ENCODE results near the gene GPR85. TPM values are rescaled to one million over a fixed set of nuclear protein-coding genes. Genes with fewer than 3 reads are reported as not detected.

GPR85 gene
- total RNA-seq, 1 experiment from 2014 or later = not detected

- Mint-ChIP-seq H3K9me3 (no peaks in the 10 kb centered on the region), H3K27ac (no peak overlapping the region), H3K27me3 (ENCODE audit: low read depth) (peaks cover 11% of the 10 kb centered on the region), H3K36me3 (ENCODE audit: insufficient read depth in 1 of 3, low read depth in 3 of 3) (no peaks in the 10 kb centered on the region), H3K4me1 (peaks cover 4 to 6% of the 10 kb centered on the region in 2 experiments; a peak in 3 of 4 replicates), H3K4me3 (no peak overlapping the region)
- Histone ChIP-seq H2BK15ac (ENCODE audit: low read depth, low read length) (no peak overlapping the region), H3K23me2 (ENCODE audit: insufficient read length, low read depth, low read length, poor library complexity, severe bottlenecking) (no peaks in the 10 kb centered on the region), H3K4me2 (ENCODE audit: insufficient read depth, insufficient read length, low read length) (no peak overlapping the region), H3K23ac (ENCODE audit: insufficient read length, low read depth, low read length) (no peak overlapping the region), H2BK5ac (ENCODE audit: insufficient read length, low read length) (no peak overlapping the region), H3K79me1 (ENCODE audit: insufficient read depth, low read depth, low read length, poor library complexity, severe bottlenecking) (no peaks in the 10 kb centered on the region), H2BK120ac (ENCODE audit: low read depth, low read length, poor library complexity, severe bottlenecking) (no peak overlapping the region), H4K5ac (ENCODE audit: insufficient read length, low read depth, low read length) (no peak overlapping the region), H3K9ac (ENCODE audit: extremely low read depth, insufficient read length, low read length) (no peak overlapping the region), H3K18ac (ENCODE audit: insufficient read length, low read depth, low read length) (no peak overlapping the region), H3K14ac (ENCODE audit: insufficient read depth, low read length) (no peak overlapping the region; the same call in 1 of the 2 replicates), H4K91ac (ENCODE audit: insufficient read length, low read depth, low read length) (no peak overlapping the region), H2BK20ac (ENCODE audit: low read depth, low read length, poor library complexity, severe bottlenecking) (no peak overlapping the region), H3K56ac (ENCODE audit: insufficient read length, low read depth, low read length) (no peak overlapping the region), H2BK12ac (ENCODE audit: insufficient read length, low read depth, low read length) (no peak overlapping the region), H3K27me3 (ENCODE audit: insufficient read depth, low read length) (no peaks in the 10 kb centered on the region), H3T11ph (ENCODE audit: low read length) (no peak overlapping the region), H2AFZ (ENCODE audit: low read length) (no peak overlapping the region), H3K79me2 (ENCODE audit: insufficient read depth, low read length) (no peaks in the 10 kb centered on the region), H4K8ac (replicated peaks; ENCODE audit: insufficient read length, low read depth, low read length) (no peak overlapping the region), H3K9me3 (ENCODE audit: control insufficient read depth, low read depth, low read length) (no peaks in the 10 kb centered on the region), H3K27ac (ENCODE audit: insufficient read length, low read depth, low read length) (no peak overlapping the region), H2AK5ac (ENCODE audit: insufficient read length, low read length) (no peak overlapping the region), H3K4ac (ENCODE audit: low read depth, low read length) (no peak overlapping the region), H4K20me1 (ENCODE audit: control insufficient read depth, insufficient read depth, insufficient read length) (no peaks in the 10 kb centered on the region), H3K4me1 (ENCODE audit: insufficient read depth, low read length) (no peaks in the 10 kb centered on the region)
- peak; percentile 40 for DNase-seq
- WGBS (ENCODE audit: extremely low coverage, insufficient read length, low lambda C conversion rate) = no CpG with 5 or more reads among the region's 3 CpGs
- TF ChIP-seq CTCF (conservative IDR thresholded peaks at IDR 0.05) = no peak
Observed at GRCh38 chr7:113099284-113099919, 12.8 kb upstream of the GPR85 start.
